Nephron progenitor cell (in vitro differentiated cells): ENCODE results near the gene C1orf87.

Experiments used
- DNase-seq: peaks from one replicate; pipeline ENCODE4 v3.0.0; 2021
- H3K27ac Mint-ChIP-seq: 2 replicates; pipeline ENCODE4 v1.8.0; 2021; ENCODE audit warnings: mild to moderate bottlenecking, moderate library complexity, mixed read lengths
- H3K27me3 Mint-ChIP-seq: 2 replicates; pipeline ENCODE4 v1.8.0; 2021; ENCODE audit warnings: mild to moderate bottlenecking, low read depth, mixed read lengths; ENCODE audit not compliant: poor library complexity
- H3K36me3 Mint-ChIP-seq: 2 replicates; pipeline ENCODE4 v1.8.0; 2021; ENCODE audit warnings: low read depth, mixed read lengths
- H3K4me1 Mint-ChIP-seq: 2 replicates; pipeline ENCODE4 v1.8.0; 2021; ENCODE audit warnings: mixed read lengths
- H3K4me3 Mint-ChIP-seq: 2 replicates; pipeline ENCODE4 v1.8.0; 2021; ENCODE audit warnings: mild to moderate bottlenecking, moderate library complexity, mixed read lengths
- H3K9me3 Mint-ChIP-seq: 2 replicates; pipeline ENCODE4 v1.8.0; 2021; ENCODE audit warnings: mild to moderate bottlenecking, moderate library complexity, mixed read lengths
- CTCF ChIP-seq: fragments of 200-600 bp; sonication (generic); IDR thresholded peaks from 2 replicates; pipeline ENCODE4 v1.5.0; 2021; ENCODE audit warnings: antibody characterized with exemption

Gene C1orf87

GRCh38 chr1:59967780-59968179, 105.8 kb downstream of the C1orf87 start:
- Mint-ChIP-seq H3K36me3 (no peaks in the 10 kb centered on the region), H3K4me1 (peaks cover 18% of the 10 kb centered on the region), H3K27me3 (peaks cover 19% of the 10 kb centered on the region), H3K27ac (no peak overlapping the region), H3K9me3 (no peaks in the 10 kb centered on the region), H3K4me3 (no peak overlapping the region)
- TF ChIP-seq CTCF, result no peak
- DNase-seq, result no peak

GRCh38 chr1:59967141-59967697, 106.4 kb downstream of the C1orf87 start:
- Mint-ChIP-seq H3K9me3 (no peaks in the 10 kb centered on the region), H3K4me1 (peaks cover 18% of the 10 kb centered on the region), H3K36me3 (no peaks in the 10 kb centered on the region), H3K27ac (no peak overlapping the region), H3K4me3 (no peak overlapping the region), H3K27me3 (peaks cover 14% of the 10 kb centered on the region)
- no peak for TF ChIP-seq CTCF
- no peak for DNase-seq

GRCh38 chr1:59952065-59952464, 121.5 kb downstream of the C1orf87 start:
- Mint-ChIP-seq H3K9me3 (no peaks in the 10 kb centered on the region), H3K27ac (no peak overlapping the region), H3K36me3 (no peaks in the 10 kb centered on the region), H3K4me1 (no peaks in the 10 kb centered on the region), H3K4me3 (no peak overlapping the region), H3K27me3 (peaks cover 14% of the 10 kb centered on the region)
- DNase-seq, result no peak
- no peak for TF ChIP-seq CTCF

GRCh38 chr1:59949648-59950047, 123.9 kb downstream of the C1orf87 start:
- Mint-ChIP-seq H3K27me3 (peaks cover 14% of the 10 kb centered on the region), H3K27ac (no peak overlapping the region), H3K9me3 (no peaks in the 10 kb centered on the region), H3K36me3 (no peaks in the 10 kb centered on the region), H3K4me3 (no peak overlapping the region), H3K4me1 (no peaks in the 10 kb centered on the region)
- DNase-seq, result no peak
- no peak for TF ChIP-seq CTCF

GRCh38 chr1:59948990-59949389, 124.6 kb downstream of the C1orf87 start:
- Mint-ChIP-seq H3K4me1 (no peaks in the 10 kb centered on the region), H3K9me3 (no peaks in the 10 kb centered on the region), H3K27me3 (peaks cover 14% of the 10 kb centered on the region), H3K4me3 (no peak overlapping the region), H3K36me3 (no peaks in the 10 kb centered on the region), H3K27ac (no peak overlapping the region)
- no peak for DNase-seq
- TF ChIP-seq CTCF, result no peak
